ENCODE results near the gene HSPB2.
"Not testable (repeated sequence)": the region's sequence is repeated elsewhere in the genome, so short reads cannot be mapped to it uniquely, and the experiment has no call there.

Gene HSPB2

GRCh38 chr11:111912535-111912934, at the start of gene HSPB2:
Gene HSPB2, plus strand, starts transcription at chr11:111912734. Its CDS starts 96 bp downstream, at chr11:111912830.
- no peak for DNase-seq (ENCODE audit: low read depth)

DNA sequence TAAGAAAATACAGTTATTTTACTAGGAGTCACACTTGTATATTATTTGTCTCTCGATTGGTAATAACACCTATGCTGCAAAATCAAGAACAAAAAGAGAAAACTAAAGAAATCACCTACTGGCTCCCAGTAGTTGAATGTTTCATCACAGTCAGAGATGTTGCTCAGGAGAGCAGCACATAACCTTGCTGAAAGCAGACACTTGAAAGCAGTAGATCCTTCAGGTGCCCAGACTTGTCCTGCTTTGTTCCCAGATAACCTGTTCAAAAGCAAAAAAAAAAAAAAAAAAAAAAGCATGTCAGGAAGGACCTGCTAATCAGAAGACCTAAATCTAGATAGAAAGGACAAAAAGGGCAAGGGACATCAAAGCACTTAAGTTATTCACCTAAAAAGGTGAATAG, 42.4 kb upstream of the HSPB2 start:
- no peak for DNase-seq (ENCODE audit: low read depth)

- no peak for DNase-seq (ENCODE audit: low read depth)
Observed at GRCh38 chr11:111870522-111870885, 42.0 kb upstream of the HSPB2 start.

DNA sequence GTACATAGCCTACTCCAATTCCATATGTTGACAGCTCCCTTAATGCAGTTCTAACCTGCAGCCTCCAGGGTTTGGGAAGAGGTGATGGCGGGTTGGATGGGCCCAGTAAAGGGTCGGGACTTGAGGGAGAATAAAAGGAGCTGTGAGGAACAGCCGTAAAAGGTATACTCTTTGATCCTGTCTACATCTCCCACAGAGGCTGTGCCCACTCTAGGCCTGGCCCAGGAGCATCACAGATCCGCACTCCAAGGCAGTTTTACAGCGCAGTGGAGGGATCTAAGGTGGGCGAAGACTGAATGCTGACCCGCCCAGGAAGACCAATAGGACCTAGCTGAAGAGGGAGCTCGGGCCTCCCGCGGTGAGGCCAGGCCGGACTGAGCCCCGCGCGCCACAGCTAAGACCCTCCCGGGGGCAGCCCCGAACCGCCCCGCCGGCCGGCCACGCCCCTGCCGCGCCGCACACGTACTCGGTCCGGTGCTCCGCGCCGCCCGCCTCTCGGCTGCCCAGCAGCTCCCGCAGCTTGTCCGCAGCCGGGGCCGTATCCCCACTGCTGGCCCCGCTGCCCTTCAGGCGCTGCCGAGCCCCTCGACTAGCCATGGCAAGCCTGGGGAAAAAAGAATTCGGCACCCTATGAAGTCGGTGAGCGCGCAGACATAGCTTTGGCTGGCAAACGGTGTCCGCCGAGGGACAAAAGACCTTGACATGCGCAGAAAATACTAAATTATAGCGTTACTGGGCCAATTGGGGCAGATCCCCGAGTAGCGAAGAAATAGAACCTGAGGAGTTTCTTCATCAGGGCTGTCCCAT, 41.4 kb upstream of the HSPB2 start, which contains the start of gene ALG9:
Gene ALG9 (minus strand): TSS at position 696 of the 807 bp plus-strand sequence. CDS start 99 bp downstream, at position 597.
- peak; percentile 77 for DNase-seq (ENCODE audit: low read depth)

DNA sequence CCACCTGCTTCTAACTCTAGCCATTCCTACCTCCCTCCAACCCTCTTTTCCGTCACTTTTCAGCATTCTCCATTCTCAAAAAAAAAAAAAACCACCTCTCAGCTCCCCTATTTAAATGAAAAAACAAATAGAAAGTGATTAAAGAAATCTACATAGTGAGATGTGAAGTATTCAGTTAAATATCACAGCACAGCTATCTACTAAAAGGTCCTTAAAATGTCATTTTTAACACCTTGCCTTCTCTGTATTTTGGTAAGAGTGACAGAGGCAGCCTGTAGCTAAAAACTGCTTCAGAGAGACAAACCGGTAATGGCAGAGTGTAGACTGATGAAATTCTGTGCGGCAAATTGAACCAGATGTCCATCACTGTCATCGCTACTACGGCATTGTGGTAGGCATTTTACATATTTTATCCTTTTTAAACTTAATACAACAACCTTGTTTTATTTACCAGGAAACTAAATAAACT, 40.8 kb upstream of the HSPB2 start:
- DNase-seq (ENCODE audit: low read depth): no peak

- no peak for DNase-seq (ENCODE audit: low read depth)
Observed at GRCh38 chr11:111878385-111878848, 34.1 kb upstream of the HSPB2 start.

DNA sequence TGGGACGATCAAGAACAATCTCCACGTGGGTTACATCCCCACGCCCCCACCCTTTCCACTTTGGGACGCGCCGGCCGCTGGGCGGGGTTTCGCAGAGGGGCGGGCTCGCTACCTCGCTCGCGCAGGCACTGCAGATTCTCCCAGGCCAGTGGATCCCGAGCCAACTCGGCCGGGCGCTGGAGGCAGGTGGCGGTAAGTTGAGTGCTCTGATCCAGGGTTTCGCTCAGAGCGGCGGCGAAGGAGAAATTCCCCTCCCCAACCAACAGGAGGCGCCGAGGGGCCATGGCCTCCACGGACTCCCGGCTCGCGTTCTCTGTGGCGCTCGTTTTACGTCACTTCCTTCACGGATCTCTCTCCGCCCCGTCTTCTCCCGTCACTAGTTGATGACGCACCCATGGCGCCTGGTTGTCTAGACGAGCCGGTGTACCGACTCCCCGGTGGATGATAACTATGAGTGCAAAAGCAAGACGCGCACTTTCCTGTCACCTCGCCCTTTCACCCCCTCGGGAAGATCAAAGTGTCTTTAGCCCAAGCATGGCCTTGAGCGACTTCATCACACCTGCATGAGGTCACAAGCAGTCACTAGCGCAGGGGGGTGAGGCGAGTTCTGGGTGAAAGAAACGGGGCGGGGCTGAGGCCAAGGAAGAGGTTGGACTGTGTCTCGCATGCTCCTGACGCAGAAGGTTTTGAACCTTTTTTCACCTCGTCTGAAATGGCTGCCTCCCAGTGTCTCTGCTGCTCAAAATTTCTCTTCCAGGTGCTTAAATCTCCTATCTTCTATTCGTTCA, 33.5 kb upstream of the HSPB2 start, which contains the start of the genes CFAP68 and FDXACB1:
Gene CFAP68 (plus strand): TSS at position 693 of the 788 bp plus-strand sequence. CDS start 20 bp downstream, at position 713.
Gene FDXACB1 (minus strand): TSS at position 317 of the 788 bp plus-strand sequence. CDS start 33 bp downstream, at position 284.
- peak; percentile 87 for DNase-seq (ENCODE audit: low read depth)

- DNase-seq (ENCODE audit: low read depth): no peak
Observed at GRCh38 chr11:111879637-111879960, 32.9 kb upstream of the HSPB2 start.

DNA sequence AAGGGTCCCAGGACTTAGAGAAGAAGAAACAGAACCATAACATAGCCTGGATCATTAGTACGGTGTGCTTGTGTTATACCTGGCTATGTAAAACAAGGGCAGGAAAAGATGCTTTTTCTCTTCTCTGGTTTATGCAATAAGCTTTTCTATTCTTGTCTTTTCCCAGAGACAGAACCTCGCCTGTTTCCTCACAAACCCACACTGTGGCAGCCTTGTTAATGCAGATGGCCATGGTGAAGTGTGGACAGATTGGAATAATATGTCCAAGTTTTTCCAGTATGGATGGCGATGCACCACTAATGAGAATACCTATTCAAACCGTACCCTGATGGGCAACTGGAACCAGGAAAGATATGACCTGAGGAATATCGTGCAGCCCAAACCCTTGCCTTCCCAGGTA, 30.3 kb upstream of the HSPB2 start:
- DNase-seq (ENCODE audit: low read depth): no peak

DNA sequence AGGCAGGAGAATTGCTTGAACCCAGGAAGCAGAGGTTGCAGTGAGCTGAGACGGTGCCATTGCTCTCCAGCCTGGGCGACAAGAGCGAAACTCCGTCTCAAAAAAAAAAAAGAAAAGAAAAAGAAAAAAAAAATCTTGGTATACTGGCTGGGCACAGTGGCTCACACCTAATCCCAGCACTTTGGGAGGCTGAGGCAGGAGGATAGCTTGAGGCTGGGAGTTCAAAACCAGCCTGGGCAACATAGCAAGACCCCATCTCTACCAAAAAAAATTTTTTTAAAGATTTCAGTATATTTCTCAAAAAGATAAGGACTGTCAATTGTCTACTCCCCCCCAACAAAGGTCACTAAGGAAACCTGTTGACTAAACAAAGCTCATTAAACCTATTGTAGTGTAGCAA, 27.5 kb upstream of the HSPB2 start:
- not testable (repeated sequence) for DNase-seq (ENCODE audit: low read depth)

DNA sequence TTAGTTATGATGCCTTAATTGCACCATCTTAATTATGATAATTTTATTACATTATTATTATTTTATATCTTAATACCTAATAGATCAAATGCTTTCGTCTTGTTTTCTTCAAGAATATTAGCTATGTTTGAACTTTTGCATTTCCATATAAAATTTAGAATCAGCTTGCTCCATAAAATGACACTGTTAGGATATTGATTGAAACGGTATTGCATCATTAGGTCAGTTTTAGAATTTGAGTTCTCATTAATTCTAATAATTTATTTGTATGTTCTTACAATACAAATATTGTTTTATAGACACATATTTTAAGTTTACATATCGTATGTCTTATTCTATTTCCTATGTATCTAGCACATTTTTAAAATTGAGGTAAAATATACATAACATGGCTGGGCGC, 26.5 kb upstream of the HSPB2 start:
- no peak for DNase-seq (ENCODE audit: low read depth)

DNA sequence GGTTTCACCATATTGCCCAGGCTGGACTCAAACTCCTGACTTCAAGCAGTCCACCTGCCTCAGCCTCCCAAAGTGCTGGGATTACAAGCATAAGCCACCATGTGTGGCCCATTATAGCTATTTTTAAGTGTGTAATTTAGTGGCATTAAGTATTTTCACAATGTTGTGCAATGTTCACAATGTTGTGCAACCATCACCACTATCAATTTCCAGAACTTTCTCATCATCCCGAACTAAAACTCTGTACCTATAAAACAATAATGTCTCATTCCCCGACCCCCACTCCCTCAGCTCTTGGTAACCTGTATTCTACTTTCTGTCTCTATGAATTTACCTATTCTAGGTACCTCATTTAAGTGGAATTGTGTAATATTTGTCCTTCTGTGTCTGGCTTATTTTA, 25.7 kb upstream of the HSPB2 start:
- DNase-seq (ENCODE audit: low read depth): no peak

- no peak for DNase-seq (ENCODE audit: low read depth)
Observed at GRCh38 chr11:111905411-111905810, 7.1 kb upstream of the HSPB2 start.

- no peak for DNase-seq (ENCODE audit: low read depth)
Observed at GRCh38 chr11:111906680-111907079, 5.9 kb upstream of the HSPB2 start.

GRCh38 chr11:111908639-111909305, 3.8 kb upstream of the HSPB2 start:
- DNase-seq (ENCODE audit: low read depth): no peak

GRCh38 chr11:111909378-111909777, 3.2 kb upstream of the HSPB2 start:
- DNase-seq (ENCODE audit: low read depth): no peak

- DNase-seq (ENCODE audit: low read depth): no peak
Observed at GRCh38 chr11:111910676-111911562, 1.6 kb upstream of the HSPB2 start.

DNA sequence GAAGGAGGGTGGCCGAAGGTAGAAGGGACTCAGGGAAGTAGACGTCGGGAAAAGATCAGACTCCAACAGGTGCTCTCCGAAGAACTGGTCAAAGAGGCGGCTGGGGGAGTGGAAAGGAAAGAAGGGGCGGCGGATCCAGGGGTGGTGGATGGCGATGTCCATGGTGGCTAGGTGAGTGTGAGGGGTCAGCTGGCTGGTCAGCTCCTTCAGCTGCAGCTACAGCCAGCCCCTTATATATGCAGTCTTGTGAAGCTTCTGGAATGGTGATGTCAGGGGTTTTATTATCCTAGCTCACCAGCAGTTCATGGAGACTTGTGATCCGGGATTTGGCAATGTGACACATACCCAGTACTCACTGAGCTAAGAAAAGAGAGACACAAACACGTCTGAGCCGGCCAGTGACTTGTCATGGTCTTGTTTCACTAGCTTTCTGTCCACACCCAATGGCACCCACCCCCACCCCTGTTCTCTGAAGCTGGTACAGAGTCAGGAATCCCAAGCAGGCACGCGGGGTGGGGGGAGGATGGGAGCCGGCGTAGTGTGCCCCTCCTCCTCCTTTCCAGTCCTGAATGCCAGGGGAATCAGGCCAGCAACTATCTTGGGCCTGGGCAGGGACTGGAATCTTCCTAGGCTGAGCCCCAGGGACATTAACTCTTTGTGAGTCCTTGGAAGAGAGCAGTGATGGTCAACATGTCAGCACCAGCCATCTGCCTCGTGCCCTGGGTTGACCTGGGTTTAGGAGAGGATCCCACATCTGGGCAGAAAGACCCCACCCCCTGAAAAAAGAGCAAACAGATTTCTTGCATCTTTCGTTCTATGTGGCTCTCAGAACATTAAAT, 752 bp upstream of the HSPB2 start, which contains the start of gene CRYAB:
Gene CRYAB (minus strand): TSS at position 208 of the 839 bp plus-strand sequence. CDS start 46 bp downstream, at position 162.
- DNase-seq (ENCODE audit: low read depth): no peak

DNA sequence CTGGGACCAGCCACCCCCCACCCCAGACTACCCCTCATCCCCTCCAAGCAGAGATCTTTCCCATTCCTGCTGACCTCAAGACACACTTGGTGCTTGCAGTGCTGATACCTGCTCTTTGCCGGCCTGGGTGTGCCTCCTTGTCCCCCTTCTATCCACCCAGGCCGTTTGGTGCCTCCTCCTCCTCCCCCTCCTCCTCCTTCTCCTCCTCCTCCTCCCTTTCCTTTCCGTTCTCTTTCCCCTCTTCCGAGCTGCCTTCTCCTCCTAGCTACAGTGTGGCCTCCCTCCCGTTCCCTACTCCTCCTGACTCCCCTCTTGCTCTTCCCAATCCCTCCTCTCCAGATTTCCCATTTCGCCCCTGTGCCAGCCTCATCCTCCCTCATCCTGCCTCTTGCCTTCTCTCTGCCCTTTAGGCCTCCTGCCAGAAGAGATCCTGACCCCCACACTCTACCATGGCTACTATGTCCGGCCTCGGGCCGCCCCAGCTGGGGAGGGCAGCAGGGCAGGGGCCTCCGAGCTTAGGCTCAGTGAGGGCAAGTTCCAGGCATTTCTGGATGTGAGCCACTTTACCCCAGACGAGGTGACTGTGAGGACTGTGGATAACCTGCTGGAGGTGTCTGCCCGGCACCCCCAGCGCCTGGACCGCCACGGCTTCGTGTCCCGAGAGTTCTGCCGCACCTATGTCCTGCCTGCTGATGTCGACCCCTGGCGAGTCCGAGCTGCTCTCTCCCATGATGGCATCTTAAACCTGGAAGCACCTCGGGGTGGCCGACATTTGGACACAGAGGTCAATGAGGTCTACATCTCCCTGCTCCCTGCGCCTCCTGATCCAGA, 712 bp downstream of the HSPB2 start:
- DNase-seq (ENCODE audit: low read depth): no peak
